Mammary epithelial cell (primary cell): ENCODE measurements around the gene STIP1.

Experiments
- CTCF ChIP-seq, 2 donors: IDR thresholded peaks in 1 of 2; conservative IDR thresholded peaks in 1 of 2; 2 replicates each; pipeline ENCODE4 v1.5.1; 2011 to 2012; ENCODE audit warnings: inconsistent platforms in 2 of 2, low read length in 2 of 2, mild to moderate bottlenecking in 2 of 2, control low read depth in 1 of 2, low read depth in 1 of 2; ENCODE audit not compliant: insufficient read depth in 1 of 2; ENCODE audit errors: extremely low read depth in 1 of 2
- EZH2 ChIP-seq: IDR thresholded peaks from 2 replicates; pipeline ENCODE4 v1.6.1; 2012; ENCODE audit warnings: low read length, inconsistent platforms, borderline replicate concordance

- TF ChIP-seq CTCF (conservative IDR thresholded peaks at IDR 0.05 in 1 of 2, IDR thresholded peaks at IDR 0.05 in 1 of 2; ENCODE audit: extremely low read depth in 1 of 2, insufficient read depth in 1 of 2, low read depth in 1 of 2, low read length in 2 of 2) (no peak), EZH2 (no peak)
Observed at GRCh38 chr11:64139049-64139448, 46.9 kb upstream of the STIP1 start.
